SK-MEL-5 (cell line): ENCODE data around the gene ZNF625. TPM values are rescaled to one million over a fixed set of nuclear protein-coding genes. Genes with fewer than 3 reads are reported as not detected.
A peak's percentile ranks its signal among the peaks of the same experiment; 100 is the strongest.
"Not testable (repeated sequence)": the region's sequence is repeated elsewhere in the genome, so short reads cannot be mapped to it uniquely, and the experiment has no call there.

Experiments
- DNase-seq: peaks from one replicate; pipeline ENCODE4 v3.0.0-alpha.2; 2016; ENCODE audit warnings: low read depth, low spot score
- in situ Hi-C: cut with HindIII; loops from 2 replicates; pipeline ENCODE4 v1.10.0; 2016; ENCODE audit warnings: low sequenced_read_pairs, high pct_unique_total_duplicates, low pct_unique_long_range_greater_than_20kb
- total RNA-seq: library from RNA; depleted of rRNA; stranded (reverse); fragments of >200 nt; shearing (Covaris generic); gene quantifications from 2 replicates; pipeline ENCODE4 v1.2.3, GENCODE V29; 2014

The ZNF625 gene
- total RNA-seq, 1 experiment from 2014 or later = 1.9 TPM

DNA sequence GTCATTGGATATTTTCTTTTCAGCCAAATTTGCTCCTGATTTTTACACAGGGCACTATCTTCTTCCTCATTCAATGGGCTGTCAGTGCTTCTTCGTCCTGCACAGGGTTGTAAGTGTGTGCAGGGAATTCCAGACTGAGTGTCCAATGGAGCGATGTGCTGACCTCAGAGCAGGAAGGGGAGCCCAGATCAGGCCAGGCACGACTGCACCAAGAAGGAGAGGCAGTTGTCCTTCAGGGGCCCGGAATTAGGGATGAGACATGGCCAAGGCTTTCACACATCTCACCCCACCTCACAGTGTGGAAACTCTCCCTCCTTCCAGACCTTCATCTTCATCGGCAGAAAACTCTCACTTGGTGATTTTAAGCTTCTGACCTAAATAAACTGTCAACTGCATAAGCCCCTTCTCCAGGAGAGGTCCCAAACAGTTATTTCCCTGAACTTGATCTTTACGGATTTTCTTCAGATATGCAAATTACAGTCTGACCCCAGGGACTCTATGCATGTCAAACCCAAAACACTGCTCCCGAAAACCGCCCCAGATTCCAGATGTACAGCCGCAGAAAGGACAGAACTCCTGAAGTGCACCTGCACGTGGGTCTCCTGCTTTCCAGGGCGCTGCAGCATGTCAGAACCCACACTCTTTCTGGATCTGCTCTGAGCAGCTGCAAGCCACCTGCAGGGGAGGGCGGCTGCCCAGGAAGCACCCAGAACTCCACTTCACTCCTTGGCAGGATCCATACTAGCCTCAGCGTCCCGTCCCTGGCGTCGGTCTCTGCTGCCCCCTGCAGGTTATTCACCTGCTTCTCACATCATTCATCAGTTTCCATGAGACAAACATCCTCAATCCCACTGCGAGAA lies 15.8 kb downstream of the ZNF625 start:
- in situ Hi-C loops = no loop called here
- DNase-seq = peak; percentile 82

DNA sequence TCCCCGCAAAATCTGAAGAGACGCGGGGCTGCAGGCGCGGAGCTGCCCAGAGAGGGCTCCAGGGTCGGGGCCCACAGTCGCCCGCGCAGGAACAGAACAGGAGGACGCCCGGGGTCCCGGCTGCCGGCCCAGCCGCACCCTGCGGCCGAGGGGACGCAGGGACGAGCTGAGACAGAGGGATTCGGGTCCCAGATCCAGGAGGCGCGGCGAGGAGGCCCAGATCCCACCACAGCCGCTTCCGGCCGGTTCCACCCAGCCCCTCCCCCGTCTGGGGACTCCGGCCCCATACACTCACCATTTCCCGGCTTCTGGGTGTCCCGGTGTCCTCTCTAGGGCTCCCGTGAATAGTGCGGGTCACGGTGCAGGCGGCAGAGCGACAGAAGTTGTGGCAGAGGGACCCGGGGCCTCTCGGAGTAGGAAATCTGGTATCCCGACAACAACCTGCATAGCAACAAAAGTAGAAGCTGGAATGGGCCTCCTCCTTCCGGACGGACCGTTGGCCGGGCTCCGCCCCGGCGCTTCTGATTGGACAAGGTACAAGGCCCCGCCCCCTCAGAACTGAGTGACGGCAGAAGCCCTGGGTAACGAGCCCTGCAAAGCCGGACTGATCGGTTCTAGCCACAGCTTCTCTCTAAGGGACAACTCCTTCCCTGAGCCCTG lies 16.5 kb downstream of the ZNF625 start, which contains the start of gene ZNF20:
Gene ZNF20 (minus strand): TSS at position 466 of the 660 bp plus-strand sequence. CDS start 168 bp downstream, at position 298.
- peak; percentile 90 for DNase-seq
- in situ Hi-C loops = no loop called here

DNA sequence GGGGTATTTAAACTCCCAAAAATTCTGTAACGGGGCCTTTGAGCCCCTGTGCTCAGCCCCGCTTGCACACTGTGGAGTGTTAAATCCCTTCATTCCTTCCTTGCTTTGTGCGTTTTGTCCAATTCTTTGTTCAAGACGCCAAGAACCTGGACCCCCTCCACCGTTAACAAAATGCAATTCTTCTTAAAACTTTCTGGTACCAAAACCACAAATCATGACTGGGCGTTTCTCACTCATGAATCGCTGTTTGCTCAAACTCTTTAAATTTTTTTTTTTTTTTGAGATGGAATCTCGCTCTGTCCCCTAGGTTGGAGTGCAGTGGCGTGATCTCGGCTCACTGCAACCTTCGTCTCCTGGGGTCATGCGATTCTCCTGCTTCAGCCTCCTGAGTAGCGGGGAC lies 17.3 kb downstream of the ZNF625 start:
- in situ Hi-C loops = no loop called here
- no peak for DNase-seq

DNA sequence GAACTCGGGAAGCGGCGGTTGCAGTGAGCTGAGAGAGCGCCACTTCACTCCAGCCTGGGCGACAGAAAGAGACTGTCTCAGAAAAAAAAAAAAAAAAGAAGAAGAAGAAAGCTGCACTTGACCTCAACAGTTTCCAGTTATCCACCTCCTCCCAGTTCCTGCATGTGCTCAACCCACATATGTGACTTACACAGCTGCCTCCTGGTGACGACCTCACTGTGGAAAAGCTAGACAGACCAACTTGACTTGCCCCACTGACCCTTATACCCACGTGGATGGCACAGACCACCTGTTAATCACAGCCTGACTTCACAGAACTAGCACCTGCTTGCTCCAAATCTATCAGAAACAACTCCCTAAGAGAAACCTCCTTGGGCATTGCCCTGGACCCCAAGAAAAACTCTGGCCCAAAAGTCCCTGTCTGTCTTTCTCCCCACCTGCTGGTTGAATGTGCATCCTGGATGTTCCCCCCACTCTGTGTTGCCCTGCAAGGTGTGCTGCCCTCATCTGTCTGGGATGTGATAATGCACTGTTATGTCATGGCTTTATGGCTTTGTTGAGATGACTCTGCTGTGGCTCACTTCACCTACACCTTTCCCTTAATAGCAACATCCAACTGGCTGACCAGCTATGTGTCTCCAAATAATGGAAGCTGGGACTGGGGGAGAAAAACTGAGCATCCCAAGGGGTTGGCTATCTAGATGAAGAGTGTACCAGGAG lies 19.2 kb downstream of the ZNF625 start:
- in situ Hi-C loops = no loop called here
- DNase-seq = no peak

DNA sequence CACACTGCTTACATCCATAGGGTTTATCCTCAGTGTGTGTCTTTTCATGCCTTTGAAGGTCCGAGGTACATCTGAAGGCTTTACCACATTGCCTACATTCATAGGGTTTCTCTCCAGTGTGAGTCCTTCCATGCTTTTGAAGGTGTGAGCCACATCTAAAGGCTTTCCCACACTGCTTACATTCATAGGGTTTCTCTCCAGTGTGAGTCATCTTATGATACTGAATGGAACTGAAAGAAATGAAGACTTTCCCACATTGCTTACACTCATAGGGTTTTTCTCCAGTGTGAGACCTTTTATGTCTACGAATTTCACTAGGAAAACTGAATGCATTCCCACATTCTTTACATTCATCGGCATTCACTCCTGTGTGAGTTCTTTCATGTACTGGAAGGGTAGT lies 23.5 kb downstream of the ZNF625 start:
- in situ Hi-C loops = no loop called here
- no peak for DNase-seq

DNA sequence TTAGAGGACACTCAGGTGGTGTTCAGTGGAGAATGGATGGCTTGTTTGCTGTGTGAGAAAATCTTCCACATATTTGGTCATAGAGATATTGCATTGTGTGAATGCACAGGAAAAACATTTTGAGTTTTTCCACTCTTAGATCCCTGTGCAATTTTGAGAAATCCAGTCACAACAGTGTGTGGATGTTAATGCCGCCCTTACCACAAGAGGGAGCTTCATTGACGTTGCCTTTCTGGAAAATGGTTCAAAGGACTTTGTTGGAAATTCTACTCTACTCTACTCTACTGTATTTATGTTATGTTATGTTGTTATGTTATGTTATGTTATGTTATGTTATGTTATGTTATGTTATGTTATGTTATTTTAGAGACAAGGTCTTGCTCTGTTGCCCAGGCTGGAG lies 29.8 kb downstream of the ZNF625 start:
- DNase-seq = peak; percentile 36
- in situ Hi-C loops = no loop called here

DNA sequence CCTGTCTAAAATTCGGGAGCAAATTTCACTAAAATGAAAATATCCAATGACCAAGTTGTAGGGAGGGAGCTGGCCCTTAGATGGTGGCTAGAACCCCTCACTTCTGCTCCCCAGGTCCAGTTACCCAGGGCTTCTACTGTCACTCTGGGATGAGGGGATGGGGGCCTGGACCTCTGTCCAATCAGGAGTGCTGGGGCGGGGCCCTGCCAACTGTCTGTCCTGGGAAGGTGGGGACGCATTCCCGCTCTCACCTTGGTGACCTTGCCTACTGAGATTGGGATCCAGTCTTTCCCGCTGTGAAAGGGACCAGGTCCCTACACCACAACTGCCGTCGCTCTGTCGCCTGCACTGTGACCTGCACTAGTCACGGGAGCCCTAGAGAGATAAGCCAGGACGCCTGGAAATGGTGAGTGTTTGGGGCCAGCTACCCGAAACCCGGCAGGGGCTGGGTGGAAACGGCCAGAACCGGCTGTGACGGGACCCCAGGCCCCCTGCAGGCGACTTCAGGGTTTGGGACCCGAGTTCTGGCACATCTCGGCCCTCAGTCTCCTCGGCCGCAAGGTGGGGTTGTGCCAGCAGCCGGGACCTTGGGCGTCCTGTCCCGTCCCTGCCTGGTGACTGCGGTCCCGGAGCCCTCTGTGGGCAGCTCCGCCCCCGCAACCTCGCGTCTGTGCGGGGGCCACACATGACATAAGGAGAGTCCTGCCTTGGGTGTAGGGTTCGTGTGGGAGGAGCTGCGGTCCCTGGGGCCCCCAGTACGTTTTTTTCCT lies 39.1 kb downstream of the ZNF625 start:
- no peak for DNase-seq
- in situ Hi-C loops = no loop called here

DNA sequence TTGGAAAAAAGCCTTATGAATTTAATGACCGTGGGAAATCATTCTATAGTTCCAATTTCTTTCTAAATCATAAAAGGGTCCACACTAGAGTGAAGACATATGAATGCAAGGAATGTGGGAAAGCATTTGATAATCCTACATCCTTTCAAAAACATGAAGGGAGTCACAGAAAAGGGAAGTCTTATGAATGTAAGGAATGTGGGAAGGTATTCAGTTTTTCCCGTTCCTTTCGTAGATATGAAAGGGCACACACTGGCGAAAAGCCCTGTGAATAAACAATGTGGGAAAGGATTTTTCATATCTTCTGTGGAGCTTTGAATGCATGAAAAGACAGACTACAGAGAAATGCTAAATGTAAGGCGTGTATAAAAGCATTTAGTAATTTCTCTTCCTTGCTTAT lies 43.4 kb downstream of the ZNF625 start:
- in situ Hi-C loops = no loop called here
- no peak for DNase-seq

DNA sequence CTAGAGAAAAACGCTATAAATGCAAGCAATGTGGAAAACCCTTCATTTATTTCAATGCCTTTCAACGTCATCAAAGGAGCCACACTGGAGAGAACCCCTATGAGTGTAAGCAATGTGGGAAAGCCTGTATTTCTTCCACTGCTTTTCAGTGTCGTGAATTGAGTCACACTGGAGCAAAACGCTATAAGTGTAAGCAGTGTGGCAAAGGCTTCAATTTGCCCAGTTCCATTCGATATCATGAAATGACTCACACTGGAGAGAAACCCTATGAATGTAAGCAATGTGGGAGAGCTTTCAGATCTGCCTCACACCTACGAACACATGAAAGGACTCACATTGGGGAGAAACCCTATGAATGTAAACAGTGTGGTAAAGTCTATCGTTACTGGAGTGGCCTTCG lies 43.8 kb downstream of the ZNF625 start:
- DNase-seq = no peak
- in situ Hi-C loops = no loop called here

DNA sequence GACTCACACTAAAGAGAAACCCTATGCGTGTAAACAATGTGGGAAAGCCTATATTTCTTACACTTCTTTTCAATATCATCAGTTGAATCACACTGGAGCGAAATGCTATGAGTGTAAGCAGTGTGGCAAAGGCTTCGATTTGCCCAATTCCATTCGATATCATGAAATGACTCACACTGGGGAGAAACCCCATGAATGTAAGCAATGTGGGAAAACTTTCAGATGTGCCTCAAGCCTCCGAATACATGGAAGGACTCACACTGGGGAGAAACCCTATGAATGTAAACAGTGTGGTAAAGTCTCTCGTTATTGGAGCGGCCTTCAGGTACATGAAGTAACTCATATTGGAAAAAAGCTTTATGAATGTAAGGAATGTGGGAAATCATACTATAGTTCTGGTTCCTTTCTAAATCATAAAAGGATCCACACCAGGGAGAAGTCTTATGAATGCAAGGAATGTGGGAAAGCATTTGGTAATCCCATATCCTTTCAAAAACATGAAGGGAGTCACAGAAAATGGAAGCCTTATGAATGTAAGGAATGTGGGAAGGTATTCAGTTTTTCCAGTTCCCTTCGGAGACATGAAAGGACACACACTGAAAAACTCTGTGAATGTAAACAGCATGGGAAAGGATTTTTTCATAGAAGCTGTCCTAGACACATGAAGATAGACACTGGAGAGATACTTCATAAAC lies 44.4 kb downstream of the ZNF625 start:
- in situ Hi-C loops = no loop called here

DNA sequence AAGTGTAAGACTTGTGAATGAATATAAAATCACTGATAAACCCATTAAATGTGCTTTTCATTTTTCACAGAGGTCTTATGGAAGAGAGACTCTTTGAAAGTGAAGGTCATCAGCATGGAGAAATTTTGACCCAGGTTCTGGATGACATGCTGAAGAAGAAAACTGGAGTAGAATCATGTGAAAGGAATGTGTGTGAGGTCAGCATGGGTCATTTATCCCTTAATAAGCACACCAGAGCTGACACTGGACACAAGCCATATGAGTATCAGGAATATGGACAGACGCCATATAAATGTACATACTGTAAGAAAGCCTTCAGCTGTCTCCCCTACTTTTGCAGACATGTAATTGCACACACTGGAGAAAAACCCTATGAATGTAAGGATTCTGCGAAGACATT lies 45.4 kb downstream of the ZNF625 start:
- in situ Hi-C loops = no loop called here
- no peak for DNase-seq

More for the DNA sequence above, 44.4 kb downstream of the ZNF625 start:
- no peak for DNase-seq

DNA sequence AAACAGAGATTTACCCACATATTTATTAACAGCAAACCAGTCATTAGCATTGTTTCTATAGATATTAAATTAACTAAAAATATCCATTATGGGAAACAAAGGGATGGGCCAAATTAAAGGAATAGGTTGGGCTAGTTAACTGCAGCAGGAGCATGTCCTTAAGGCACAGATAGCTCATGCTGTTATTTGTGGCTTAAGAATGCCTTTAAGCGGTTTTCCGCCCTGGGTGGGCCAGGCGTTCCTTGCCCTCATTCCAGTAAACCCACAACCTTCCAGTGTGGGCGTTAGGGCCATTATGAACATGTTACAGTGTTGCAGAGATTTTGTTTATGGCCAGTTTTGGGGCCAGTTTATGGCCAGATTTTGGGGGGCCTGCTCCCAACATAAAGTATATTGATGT lies 52.6 kb downstream of the ZNF625 start:
- in situ Hi-C loops, DNase-seq: not testable (repeated sequence)

DNA sequence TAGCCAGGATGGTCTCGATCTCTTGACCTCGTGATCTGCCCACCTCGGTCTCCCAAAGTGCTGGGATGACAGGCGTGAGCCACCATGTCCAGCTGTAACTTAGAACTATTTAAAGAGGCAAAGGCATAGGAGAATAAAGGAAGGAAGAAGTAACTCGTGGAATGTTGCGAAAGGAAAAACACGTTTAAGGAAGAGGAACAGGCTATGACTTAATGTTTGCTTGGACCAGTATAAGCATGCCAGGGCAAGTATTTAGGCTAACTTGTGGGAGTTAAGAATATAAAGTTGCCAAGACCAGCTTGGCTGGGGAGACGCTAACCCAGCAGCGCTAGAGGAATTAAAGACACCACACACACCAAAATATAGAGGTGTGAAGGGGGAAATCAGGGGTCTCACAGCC lies 58.5 kb downstream of the ZNF625 start:
- in situ Hi-C loops = no loop called here
- DNase-seq = no peak

DNA sequence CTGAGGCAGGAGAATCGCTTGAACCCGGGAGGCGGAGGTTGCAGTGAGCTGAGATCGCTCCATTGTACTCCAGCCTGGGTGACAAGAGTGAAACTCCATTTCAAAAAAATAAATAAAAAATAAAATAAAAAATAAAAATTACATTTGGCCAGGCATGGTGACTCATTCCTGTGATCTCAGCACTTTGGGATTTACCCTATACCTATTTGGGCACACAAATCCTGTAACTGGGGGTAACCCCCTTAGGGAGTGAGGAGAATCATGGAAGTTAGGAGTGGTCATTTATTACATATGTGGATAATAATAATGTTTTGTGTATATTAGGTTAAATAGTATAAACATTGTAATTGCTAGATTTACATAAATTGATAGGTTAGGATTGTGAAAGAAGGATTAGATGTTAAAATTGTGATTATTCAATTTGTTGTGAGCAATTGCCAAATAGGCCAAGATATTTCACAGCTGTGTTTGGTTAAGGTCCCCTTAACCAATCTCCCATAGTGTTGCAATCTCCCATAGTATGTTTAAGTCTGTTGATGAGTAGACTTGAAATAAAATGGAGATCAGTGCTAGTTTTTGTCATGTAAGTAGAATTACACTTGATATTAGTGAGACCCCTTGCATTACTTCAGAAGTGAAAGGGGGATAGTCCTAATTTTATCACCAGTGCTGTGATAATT lies 61.3 kb downstream of the ZNF625 start:
- in situ Hi-C loops = no loop called here
- no peak for DNase-seq
